ENCODE measurements around the gene MYO16.
A peak's percentile ranks its signal among the peaks of the same experiment; 100 is the strongest.

The MYO16 gene

GRCh38 chr13:108769213-108770070, 140.0 kb downstream of the MYO16 start:
- Histone ChIP-seq H3K27me3 (ENCODE audit: insufficient read depth, poor library complexity, severe bottlenecking) (peaks cover 30% of the 10 kb centered on the region), H3K36me3 (ENCODE audit: low read depth) (no peaks in the 10 kb centered on the region), H3K4me1 (ENCODE audit: insufficient read depth, poor library complexity, severe bottlenecking) (no peaks in the 10 kb centered on the region), H3K4me3 (ENCODE audit: severe bottlenecking) (no peak overlapping the region), H3K9me3 (ENCODE audit: severe bottlenecking) (peaks cover 2% of the 10 kb centered on the region), H3K27ac (ENCODE audit: poor library complexity, severe bottlenecking) (no peak overlapping the region)
- no peak for DNase-seq (ENCODE audit: low spot score)
- no peak for TF ChIP-seq CTCF (IDR thresholded peaks at IDR 0.05; ENCODE audit: poor library complexity, severe bottlenecking)
- ATAC-seq (ENCODE audit: low read depth) = peak; percentile 49; the same call in 2 of the 3 replicates

GRCh38 chr13:108775597-108775996, 146.2 kb downstream of the MYO16 start:
- no peak for TF ChIP-seq CTCF (IDR thresholded peaks at IDR 0.05; ENCODE audit: poor library complexity, severe bottlenecking)
- H3K36me3 ChIP-seq (ENCODE audit: low read depth) = no peaks in the 10 kb centered on the region
- peaks cover 3% of the 10 kb centered on the region for H3K4me1 ChIP-seq (ENCODE audit: insufficient read depth, poor library complexity, severe bottlenecking)
- no peak for DNase-seq (ENCODE audit: low spot score)
- H3K27me3 ChIP-seq (ENCODE audit: insufficient read depth, poor library complexity, severe bottlenecking) = peaks cover 27% of the 10 kb centered on the region
- no peak for ATAC-seq (ENCODE audit: low read depth)
- no peak overlapping the region for H3K4me3 ChIP-seq (ENCODE audit: severe bottlenecking)
- no peak overlapping the region for H3K27ac ChIP-seq (ENCODE audit: poor library complexity, severe bottlenecking)
- H3K9me3 ChIP-seq (ENCODE audit: severe bottlenecking) = no peaks in the 10 kb centered on the region

GRCh38 chr13:108776650-108777049, 147.2 kb downstream of the MYO16 start:
- Histone ChIP-seq H3K36me3 (ENCODE audit: low read depth) (no peaks in the 10 kb centered on the region), H3K27ac (ENCODE audit: poor library complexity, severe bottlenecking) (no peak overlapping the region), H3K4me3 (ENCODE audit: severe bottlenecking) (no peak overlapping the region), H3K27me3 (ENCODE audit: insufficient read depth, poor library complexity, severe bottlenecking) (peaks cover 27% of the 10 kb centered on the region), H3K9me3 (ENCODE audit: severe bottlenecking) (no peaks in the 10 kb centered on the region), H3K4me1 (ENCODE audit: insufficient read depth, poor library complexity, severe bottlenecking) (peaks cover 3% of the 10 kb centered on the region)
- no peak for TF ChIP-seq CTCF (IDR thresholded peaks at IDR 0.05; ENCODE audit: poor library complexity, severe bottlenecking)
- DNase-seq (ENCODE audit: low spot score) = no peak
- no peak for ATAC-seq (ENCODE audit: low read depth)

- Histone ChIP-seq H3K36me3 (ENCODE audit: low read depth) (no peaks in the 10 kb centered on the region), H3K27me3 (ENCODE audit: insufficient read depth, poor library complexity, severe bottlenecking) (peaks cover 27% of the 10 kb centered on the region), H3K9me3 (ENCODE audit: severe bottlenecking) (no peaks in the 10 kb centered on the region), H3K27ac (ENCODE audit: poor library complexity, severe bottlenecking) (no peak overlapping the region), H3K4me3 (ENCODE audit: severe bottlenecking) (no peak overlapping the region), H3K4me1 (ENCODE audit: insufficient read depth, poor library complexity, severe bottlenecking) (peaks cover 3% of the 10 kb centered on the region)
- TF ChIP-seq CTCF (IDR thresholded peaks at IDR 0.05; ENCODE audit: poor library complexity, severe bottlenecking) = no peak
- DNase-seq (ENCODE audit: low spot score) = no peak
- ATAC-seq (ENCODE audit: low read depth) = peak; percentile 63
Observed at GRCh38 chr13:108777421-108778420, 148.3 kb downstream of the MYO16 start.
